ENCODE results near the gene MGAT4A.
"Not testable (repeated sequence)": the region's sequence is repeated elsewhere in the genome, so short reads cannot be mapped to it uniquely, and the experiment has no call there.

Gene MGAT4A

DNA sequence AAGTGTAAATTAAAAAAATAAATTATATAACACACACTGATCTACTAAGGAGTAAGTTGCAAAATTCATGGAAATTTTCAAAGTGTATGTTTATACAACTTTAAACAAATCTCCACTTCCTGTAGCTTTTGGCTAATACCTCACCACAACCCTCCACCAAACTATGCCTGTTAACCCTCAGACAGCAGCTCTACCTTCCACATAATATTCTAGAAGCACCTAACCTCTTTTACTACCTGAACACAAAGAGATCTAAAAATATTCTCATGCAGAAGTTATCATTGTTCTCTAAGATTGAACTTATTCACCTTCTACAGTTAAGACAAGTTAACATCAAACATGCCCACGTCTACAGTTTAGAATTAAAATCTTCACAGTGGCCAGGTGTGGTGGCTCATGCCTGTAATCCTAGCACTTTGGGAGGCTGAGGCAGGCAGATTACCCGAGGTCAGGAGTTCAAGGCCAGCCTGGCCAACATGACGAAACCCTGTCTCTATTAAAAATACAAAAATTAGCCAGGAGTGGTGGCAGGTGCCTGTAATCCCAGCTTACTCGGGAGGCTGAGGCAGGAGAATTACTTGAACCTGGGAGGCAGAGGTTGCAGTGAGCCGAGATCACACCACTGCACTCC, 2.7 kb downstream of the MGAT4A start:
- not testable (repeated sequence) for DNase-seq

DNA sequence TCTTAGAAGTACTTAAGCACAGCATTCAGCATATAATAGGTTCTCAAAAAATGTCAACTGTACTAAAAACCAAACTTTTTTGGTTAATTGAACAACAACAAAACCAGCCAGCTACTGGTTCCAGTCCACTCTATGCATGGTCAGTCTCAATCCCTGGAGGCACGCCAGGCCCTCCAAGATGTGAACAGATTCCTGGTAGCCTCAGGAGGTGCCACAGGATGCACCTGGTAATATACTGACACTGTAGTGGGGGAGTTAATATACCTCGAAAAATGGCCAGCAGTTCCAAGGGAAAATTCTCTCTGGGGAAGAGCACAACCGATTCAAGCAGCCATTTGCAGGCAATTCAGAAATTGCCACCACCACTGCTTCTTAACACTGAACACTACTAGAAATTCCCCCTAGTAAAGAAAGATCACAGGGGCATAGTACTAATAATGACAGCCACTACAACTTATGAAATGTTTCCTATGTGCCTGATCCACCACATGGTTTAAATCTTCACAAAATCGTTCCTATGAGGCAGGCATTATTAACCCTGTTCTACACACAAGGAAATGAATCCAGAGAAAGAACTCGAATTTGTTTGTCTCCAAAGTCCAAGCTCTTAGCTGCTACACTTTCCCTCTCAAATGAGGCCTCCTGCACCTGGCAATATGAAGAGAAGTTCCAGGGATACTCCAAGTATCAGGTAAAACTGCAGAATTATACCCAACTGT, 3.4 kb downstream of the MGAT4A start:
- no peak for DNase-seq

- no peak for DNase-seq
These were observed 4.1 kb downstream of the MGAT4A start for GRCh38 chr2:98726735-98727368.

DNA sequence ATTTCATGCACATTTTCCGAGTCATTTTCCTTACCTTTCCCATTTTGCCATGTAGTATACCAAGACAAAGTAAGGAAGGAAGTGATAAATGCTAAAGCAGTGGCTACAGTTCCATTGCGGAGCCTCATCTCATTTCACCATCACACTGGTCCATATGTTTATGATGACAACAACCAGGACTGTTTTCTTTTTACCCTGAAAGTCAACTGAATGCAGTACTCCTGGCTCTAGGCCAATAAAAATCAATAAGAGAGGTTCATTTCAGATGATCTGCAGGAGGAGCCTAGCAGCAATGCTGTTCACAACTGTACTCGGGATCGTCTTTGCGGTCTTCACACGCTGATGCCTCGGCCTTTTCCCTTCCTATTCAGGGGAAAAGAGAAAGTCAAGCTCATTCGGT, 4.7 kb downstream of the MGAT4A start:
- DNase-seq, result no peak

- no peak for DNase-seq
These were observed 10.6 kb downstream of the MGAT4A start for GRCh38 chr2:98720286-98720685.

DNA sequence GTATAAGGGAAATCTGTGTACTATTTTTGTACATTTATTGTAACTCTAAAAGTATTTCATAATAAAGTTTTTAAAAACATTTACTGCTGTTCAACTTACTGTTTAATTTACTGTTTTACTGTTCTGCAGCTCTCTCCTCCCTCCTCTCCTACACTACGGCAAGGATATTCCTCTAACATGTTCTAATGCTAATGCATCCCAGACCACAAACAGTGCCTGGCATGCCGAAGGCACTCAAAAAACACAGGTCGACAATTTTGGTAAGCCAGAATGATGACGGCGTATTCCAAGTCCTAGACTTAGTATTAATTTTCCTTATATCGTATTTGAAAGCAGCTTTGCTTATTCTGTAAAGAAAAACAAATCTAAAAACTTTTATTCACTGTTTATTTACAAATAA, 13.3 kb downstream of the MGAT4A start:
- DNase-seq, result no peak

DNA sequence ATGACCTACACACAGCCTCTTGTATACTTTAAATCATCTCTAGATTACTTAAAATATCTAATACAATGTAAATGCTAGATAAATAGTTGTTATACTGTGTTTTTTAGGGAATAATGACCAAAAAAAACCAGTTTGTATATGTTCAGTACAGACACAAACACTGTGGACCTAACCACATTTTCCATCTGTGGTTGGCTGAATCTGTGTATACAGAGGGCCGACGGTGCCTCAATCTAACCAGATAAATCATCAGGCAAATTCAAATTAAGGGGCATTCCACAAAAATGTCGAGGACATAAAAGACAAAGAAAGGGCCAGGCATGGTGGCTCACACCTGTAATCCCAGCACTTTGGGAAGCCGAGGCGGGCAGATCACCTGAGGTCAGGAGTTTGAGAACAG, 14.1 kb downstream of the MGAT4A start:
- no peak for DNase-seq

GRCh38 chr2:98715812-98716451, 15.0 kb downstream of the MGAT4A start:
- DNase-seq, result no peak

- no peak for DNase-seq
These were observed 17.5 kb downstream of the MGAT4A start for GRCh38 chr2:98713332-98714015.

DNA sequence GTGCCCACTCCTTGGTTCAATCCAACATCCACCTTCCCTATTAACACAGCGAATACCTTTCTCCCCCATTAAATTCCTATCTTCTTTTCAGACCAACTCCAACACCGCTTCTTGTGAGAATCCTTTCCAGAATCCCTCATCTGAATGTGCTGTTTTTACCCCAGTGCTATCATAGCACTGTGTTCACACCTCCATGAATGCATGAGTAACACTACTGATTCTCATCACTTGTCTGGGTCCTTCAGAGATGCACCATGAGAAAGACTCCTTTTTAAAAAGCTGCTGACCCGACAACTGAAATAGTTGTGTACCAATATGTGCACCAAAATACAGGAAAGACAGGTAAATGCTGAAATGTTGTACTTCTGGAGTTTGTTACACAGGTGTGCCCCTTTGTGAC, 18.8 kb downstream of the MGAT4A start:
- no peak for DNase-seq

DNA sequence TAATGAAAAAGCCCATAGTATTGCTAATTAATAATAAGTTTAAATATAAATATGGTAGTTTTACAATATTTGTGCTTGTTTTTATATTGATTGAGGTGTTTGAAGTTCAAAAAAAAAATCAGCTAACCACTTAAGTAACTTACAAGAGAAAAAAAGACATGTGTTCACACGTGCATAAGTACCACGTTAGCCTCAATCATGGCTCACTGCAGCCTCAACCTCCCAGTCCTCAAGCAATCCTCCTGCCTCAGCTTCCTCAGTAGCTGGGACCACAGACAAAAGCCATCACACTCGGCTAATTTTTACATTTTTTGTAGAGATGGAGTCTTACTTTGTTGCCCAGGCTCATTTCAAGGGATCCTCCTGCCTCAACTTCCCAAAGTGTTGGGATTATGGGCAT, 19.4 kb downstream of the MGAT4A start:
- DNase-seq, result no peak

GRCh38 chr2:98710734-98711133, 20.2 kb downstream of the MGAT4A start:
- DNase-seq, result no peak

DNA sequence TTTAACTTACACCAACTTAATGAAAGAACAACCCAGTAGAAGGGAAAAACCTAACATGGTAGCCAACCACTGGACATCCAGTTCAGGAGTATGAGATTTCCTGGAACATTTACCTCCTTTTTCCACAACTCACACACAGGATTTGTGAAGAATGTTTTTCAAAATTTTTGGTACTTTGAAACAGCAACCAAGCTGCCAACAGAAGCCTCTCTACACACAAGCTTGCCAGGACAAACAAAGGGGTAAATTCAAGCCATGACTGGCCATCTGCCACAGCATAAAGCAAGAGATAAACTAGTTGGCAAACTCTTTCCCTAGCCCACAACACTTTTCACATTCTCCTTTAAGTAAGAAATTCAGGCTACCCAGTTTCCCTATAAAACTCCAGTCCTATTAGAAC, 21.4 kb downstream of the MGAT4A start:
- no peak for DNase-seq

DNA sequence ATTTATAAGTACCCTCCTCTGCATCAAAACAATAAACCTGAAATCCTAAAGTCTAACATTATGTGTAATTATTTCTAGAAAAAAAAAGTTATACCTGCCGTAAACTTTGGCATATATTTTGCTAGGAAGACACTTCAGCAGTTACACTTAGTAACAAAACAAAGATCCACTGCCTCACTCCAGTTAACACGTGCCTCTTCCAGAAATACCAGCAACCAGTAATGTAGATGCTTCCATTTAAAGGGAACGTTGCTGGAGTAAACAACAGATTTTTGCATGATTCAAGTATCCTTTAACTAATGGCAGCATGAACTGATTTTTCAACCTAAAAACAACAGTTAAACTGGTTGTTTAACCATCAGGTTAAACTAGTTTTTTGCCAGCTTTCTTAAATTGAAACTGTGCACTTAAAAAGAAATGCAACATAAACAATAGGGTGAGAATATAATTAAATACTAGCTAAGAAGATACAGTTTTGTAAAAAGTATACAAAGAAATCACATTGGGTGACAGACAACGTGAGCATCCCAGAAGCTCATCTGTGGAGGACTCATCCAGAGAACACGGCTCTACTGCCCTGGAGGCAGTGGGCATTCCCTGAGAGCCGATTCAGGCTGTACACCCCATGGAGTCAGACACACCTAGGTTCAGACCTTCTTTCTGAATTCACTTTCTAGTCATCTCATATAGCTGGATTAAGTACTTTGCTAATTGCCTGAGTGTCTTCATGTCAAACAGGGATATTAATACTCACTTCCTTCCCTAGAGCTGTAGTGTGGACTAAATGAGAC, 22.3 kb downstream of the MGAT4A start:
- no peak for DNase-seq

- no peak for DNase-seq
These were observed 24.3 kb downstream of the MGAT4A start for GRCh38 chr2:98706591-98706990.

- no peak for DNase-seq
These were observed 25.7 kb downstream of the MGAT4A start for GRCh38 chr2:98705333-98705617.

DNA sequence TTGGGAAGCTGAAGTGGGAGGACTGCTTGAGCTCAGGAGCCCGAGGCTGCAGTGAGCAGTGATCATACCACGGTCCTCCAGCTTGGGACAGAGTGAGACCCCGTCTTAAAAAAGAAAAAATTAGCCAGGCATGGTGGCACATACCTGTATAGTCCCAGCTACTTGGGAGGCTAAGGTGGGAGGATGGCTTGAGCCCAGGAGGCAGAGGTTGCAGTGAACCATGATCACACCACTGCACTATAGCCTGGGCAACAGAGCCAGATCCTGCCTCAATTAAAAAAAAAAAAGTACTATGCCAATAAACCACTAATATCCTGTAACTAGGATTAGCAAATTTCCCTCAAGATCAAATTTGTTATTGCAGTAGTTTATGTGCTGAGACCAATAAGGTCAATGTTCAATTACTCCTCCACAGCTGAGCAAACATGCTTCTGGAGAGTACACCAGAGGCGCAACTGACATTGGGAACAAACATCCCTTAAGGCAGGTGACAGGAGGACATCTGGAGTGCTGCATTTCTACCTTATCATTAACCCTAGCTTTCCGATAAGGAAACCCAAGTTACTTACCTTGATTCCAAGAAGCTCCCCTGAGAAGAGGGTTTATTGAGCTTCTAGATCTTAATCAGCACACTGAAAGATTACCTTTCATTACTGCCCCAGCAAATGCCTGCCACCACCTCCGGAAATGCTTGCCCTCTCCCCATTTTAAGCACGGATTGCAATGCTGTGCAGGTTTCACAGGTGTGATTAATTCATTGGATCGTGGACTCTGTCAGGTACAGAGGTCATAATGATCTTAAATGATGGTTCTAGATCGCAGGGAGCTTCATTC, 26.2 kb downstream of the MGAT4A start:
- no peak for DNase-seq

GRCh38 chr2:98703738-98704137, 27.2 kb downstream of the MGAT4A start:
- DNase-seq, result no peak

- no peak for DNase-seq
These were observed 27.9 kb downstream of the MGAT4A start for GRCh38 chr2:98702858-98703620.

DNA sequence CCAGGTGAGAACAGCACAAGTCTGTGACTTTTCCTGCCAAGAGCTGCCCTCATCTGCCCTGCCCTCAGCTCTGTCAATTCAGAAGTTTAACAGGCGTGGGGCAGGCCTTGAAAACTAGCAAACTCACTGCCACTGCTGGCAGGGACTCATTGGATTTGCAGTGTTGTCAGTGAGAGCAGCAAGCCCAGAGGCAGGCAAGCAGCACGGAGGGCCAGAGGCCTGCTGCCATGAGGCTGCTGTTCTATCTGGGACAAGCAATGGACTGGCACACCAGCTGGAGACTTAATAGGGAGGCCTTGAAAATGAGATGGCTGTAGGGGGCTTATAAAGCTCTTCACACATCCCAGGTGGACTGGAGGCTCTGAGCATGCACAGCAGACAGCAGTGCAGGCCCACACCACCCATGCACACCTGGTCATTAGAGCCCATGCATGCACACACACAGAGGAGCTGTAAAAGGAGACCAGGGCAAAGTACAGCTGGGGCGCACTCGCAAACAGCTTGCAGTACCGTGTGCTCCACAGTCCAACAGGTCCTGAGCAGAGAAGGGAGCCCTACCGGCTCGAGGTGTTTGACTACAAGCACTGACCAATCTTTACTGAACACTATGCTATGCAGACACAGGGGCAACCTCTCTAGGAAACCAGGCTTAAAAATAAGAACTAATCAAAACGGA, 28.7 kb downstream of the MGAT4A start:
- no peak for DNase-seq

Data from activated gamma-delta T cell (primary cell).